ENCODE measurements around the gene CCDC122. TPM values are rescaled to one million over a fixed set of nuclear protein-coding genes. Genes with fewer than 3 reads are reported as not detected.

Gene CCDC122
- polyA plus RNA-seq, 3 donors from 2014 or later: 0.84 to 6.9 (median 2.7) TPM

- Mint-ChIP-seq H3K4me3 (no peak overlapping the region), H3K27ac (no peak overlapping the region), H3K36me3 (peaks cover 0 to 7% (median 0%) of the 10 kb centered on the region in 3 donors), H3K27me3 (ENCODE audit: low read depth in 3 of 3) (peaks cover 0 to 2% (median 0%) of the 10 kb centered on the region in 3 donors), H3K9me3 (no peaks in the 10 kb centered on the region), H3K4me1 (no peaks in the 10 kb centered on the region)
- no peak for DNase-seq
These were observed 14.9 kb upstream of the CCDC122 start for GRCh38 chr13:43894438-43894837.

- Mint-ChIP-seq H3K27me3 (ENCODE audit: low read depth in 3 of 3) (peaks cover 0 to 4% (median 2%) of the 10 kb centered on the region in 3 donors), H3K27ac (no peak overlapping the region), H3K9me3 (no peaks in the 10 kb centered on the region), H3K4me1 (peaks cover 10% of the 10 kb centered on the region in 2 donors), H3K4me3 (no peak overlapping the region), H3K36me3 (peaks cover 0 to 3% (median 0%) of the 10 kb centered on the region in 3 donors)
- DNase-seq: no peak
These were observed 4.7 kb upstream of the CCDC122 start for GRCh38 chr13:43884222-43884621.

- H3K9me3 Mint-ChIP-seq: no peaks in the 10 kb centered on the region
- peaks cover 12 to 13% of the 10 kb centered on the region in 2 donors for H3K4me1 Mint-ChIP-seq
- DNase-seq: no peak
- no peak overlapping the region for H3K4me3 Mint-ChIP-seq
- H3K36me3 Mint-ChIP-seq: peaks cover 0 to 3% (median 0%) of the 10 kb centered on the region in 3 donors
- H3K27me3 Mint-ChIP-seq (ENCODE audit: low read depth in 3 of 3): peaks cover 0 to 9% (median 2%) of the 10 kb centered on the region in 3 donors
- no peak overlapping the region for H3K27ac Mint-ChIP-seq
These were observed 4.1 kb upstream of the CCDC122 start for GRCh38 chr13:43883631-43884030.

GRCh38 chr13:43881580-43881979, 2.0 kb upstream of the CCDC122 start:
- Mint-ChIP-seq H3K4me1 (peaks cover 18 to 25% of the 10 kb centered on the region in 2 donors), H3K9me3 (no peaks in the 10 kb centered on the region), H3K27ac (no peak overlapping the region), H3K36me3 (peaks cover 0 to 3% (median 0%) of the 10 kb centered on the region in 3 donors), H3K4me3 (peak overlapping the region in 3 of 5 donors; percentile 2 to 15 (median 12)), H3K27me3 (ENCODE audit: low read depth in 3 of 3) (peaks cover 0 to 13% (median 2%) of the 10 kb centered on the region in 3 donors)
- no peak for DNase-seq

DNA sequence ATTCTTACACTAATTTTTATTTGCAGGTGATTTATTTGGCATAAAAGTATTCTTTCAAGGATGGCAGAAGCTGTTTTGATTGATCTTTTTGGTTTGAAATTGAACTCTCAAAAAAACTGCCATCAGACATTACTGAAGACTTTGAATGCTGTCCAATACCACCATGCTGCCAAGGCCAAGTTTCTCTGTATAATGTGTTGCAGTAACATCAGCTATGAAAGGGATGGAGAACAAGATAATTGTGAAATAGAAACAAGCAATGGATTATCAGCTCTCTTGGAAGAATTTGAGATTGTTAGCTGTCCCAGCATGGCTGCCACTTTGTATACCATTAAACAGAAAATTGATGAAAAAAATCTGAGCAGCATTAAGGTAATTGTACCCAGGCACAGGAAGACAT, 1.4 kb upstream of the CCDC122 start:
- H3K9me3 Mint-ChIP-seq: no peaks in the 10 kb centered on the region
- no peak for DNase-seq
- H3K4me1 Mint-ChIP-seq: peaks cover 18 to 25% of the 10 kb centered on the region in 2 donors
- no peak overlapping the region for H3K27ac Mint-ChIP-seq
- H3K27me3 Mint-ChIP-seq (ENCODE audit: low read depth in 3 of 3): peaks cover 0 to 13% (median 2%) of the 10 kb centered on the region in 3 donors
- H3K36me3 Mint-ChIP-seq: no peaks in the 10 kb centered on the region
- peak overlapping the region in 3 of 5 donors; percentile 85 to 91 (median 90) for H3K4me3 Mint-ChIP-seq

DNA sequence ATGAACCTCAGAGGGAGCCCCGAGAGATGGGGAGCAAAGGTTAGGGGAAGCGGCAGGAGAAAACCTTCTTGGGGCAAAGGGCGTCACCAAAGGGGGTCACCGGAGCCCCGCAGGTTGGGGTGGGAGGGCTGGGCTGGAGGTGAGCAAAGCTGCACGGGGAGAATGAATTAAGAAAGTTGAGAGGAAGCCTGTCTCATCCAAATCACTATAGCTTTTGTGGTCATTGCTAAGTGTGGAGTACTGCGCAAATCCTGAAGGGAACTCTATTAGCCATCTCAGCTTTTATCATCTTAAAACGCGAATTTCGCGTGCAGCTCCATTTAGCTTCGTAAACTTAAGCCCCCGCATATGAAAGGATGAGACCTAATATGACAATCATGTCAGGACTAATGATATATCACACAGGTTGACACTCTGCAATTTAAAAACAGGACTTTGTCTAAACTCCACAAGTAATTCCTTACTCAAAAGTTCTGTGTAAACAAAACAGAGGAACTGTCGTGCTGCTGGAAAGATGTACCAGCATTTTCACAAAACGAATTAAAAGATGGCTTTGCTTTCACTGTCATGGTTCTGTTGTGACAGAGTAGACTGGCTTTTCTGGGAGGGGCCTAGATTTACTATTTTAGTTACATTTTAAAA, 795 bp upstream of the CCDC122 start:
- peaks cover 18 to 25% of the 10 kb centered on the region in 2 donors for H3K4me1 Mint-ChIP-seq
- no peak for DNase-seq
- H3K27me3 Mint-ChIP-seq (ENCODE audit: low read depth in 3 of 3): peaks cover 0 to 13% (median 2%) of the 10 kb centered on the region in 3 donors
- H3K36me3 Mint-ChIP-seq: no peaks in the 10 kb centered on the region
- peak overlapping the region; percentile 57 to 91 (median 86) for H3K27ac Mint-ChIP-seq
- no peaks in the 10 kb centered on the region for H3K9me3 Mint-ChIP-seq
- peak overlapping the region; percentile 85 to 93 (median 91) for H3K4me3 Mint-ChIP-seq

- Mint-ChIP-seq H3K27me3 (ENCODE audit: low read depth in 3 of 3) (peaks cover 0 to 13% (median 2%) of the 10 kb centered on the region in 3 donors), H3K4me3 (peak within 1 kb of the TSS; percentile 86 to 93 (median 91)), H3K4me1 (peaks cover 18 to 25% of the 10 kb centered on the region in 2 donors), H3K36me3 (no peaks in the 10 kb centered on the region), H3K9me3 (no peaks in the 10 kb centered on the region), H3K27ac (peak within 1 kb of the TSS; percentile 72 to 91 (median 91))
- DNase-seq: peak in 2 of 3 donors; percentile 30 to 35
These were observed 228 bp upstream of the CCDC122 start, which contains the start of gene LACC1 for GRCh38 chr13:43879755-43880181. Gene LACC1 (plus strand): TSS chr13:43879904. CDS start chr13:43880986, 1,082 bp downstream.

- no peaks in the 10 kb centered on the region for H3K36me3 Mint-ChIP-seq
- H3K9me3 Mint-ChIP-seq: no peaks in the 10 kb centered on the region
- no peak for DNase-seq
- H3K4me1 Mint-ChIP-seq: peaks cover 18 to 25% of the 10 kb centered on the region in 2 donors
- H3K27me3 Mint-ChIP-seq (ENCODE audit: low read depth in 3 of 3): peaks cover 0 to 13% (median 2%) of the 10 kb centered on the region in 3 donors
- peak overlapping the region in 5 of 6 donors; percentile 45 to 91 (median 80) for H3K27ac Mint-ChIP-seq
- peak overlapping the region; percentile 23 to 93 (median 42) for H3K4me3 Mint-ChIP-seq
These were observed 1.8 kb downstream of the CCDC122 start for GRCh38 chr13:43877766-43878165.

DNA sequence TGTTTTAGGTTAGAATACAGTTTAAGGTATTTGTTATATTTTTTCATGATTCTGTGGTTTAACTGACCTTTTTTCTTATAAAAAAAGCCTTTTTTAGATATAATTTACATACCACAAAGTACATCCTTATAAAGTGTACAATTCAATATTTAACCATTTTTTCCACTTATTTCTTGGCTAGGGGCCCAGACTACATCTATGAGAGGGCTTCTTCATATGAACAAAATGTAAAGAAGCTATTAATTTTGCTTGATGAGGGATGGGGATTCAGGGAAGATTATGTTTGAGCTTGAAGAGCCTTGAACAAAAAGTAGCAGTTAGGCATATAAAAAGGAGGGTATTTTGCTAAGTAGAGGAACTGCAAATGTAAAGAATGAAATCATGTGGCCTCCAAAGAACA, 2.2 kb downstream of the CCDC122 start:
- H3K27me3 Mint-ChIP-seq (ENCODE audit: low read depth in 3 of 3): peaks cover 0 to 13% (median 2%) of the 10 kb centered on the region in 3 donors
- no peaks in the 10 kb centered on the region for H3K9me3 Mint-ChIP-seq
- no peaks in the 10 kb centered on the region for H3K36me3 Mint-ChIP-seq
- no peak for DNase-seq
- peak overlapping the region in 3 of 5 donors; percentile 23 to 93 (median 61) for H3K4me3 Mint-ChIP-seq
- H3K4me1 Mint-ChIP-seq: peaks cover 18 to 25% of the 10 kb centered on the region in 2 donors
- H3K27ac Mint-ChIP-seq: peak overlapping the region in 5 of 6 donors; percentile 52 to 91 (median 80)

DNA sequence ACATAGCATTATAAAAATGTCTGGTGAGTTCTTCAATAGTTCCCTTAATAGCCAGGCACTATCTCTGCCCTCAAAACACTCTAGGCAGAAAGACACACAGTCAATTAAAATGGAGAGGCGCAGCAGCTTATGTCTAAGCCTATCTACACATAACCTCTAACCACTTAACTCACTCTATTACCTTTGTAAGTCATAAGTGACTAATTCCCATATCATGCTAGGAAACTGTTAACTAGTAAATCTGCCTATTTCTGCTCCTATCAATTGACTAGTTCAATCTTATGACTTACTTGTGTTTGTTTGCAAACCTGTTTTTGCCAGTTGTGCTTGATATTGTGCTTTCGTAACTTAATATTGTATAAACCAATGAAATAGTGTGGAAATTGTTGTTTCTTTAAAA, 3.2 kb downstream of the CCDC122 start:
- H3K27me3 Mint-ChIP-seq (ENCODE audit: low read depth in 3 of 3): peaks cover 0 to 13% (median 2%) of the 10 kb centered on the region in 3 donors
- no peaks in the 10 kb centered on the region for H3K36me3 Mint-ChIP-seq
- no peak for DNase-seq
- peaks cover 18 to 25% of the 10 kb centered on the region in 2 donors for H3K4me1 Mint-ChIP-seq
- no peak overlapping the region for H3K27ac Mint-ChIP-seq
- no peaks in the 10 kb centered on the region for H3K9me3 Mint-ChIP-seq
- no peak overlapping the region for H3K4me3 Mint-ChIP-seq

DNA sequence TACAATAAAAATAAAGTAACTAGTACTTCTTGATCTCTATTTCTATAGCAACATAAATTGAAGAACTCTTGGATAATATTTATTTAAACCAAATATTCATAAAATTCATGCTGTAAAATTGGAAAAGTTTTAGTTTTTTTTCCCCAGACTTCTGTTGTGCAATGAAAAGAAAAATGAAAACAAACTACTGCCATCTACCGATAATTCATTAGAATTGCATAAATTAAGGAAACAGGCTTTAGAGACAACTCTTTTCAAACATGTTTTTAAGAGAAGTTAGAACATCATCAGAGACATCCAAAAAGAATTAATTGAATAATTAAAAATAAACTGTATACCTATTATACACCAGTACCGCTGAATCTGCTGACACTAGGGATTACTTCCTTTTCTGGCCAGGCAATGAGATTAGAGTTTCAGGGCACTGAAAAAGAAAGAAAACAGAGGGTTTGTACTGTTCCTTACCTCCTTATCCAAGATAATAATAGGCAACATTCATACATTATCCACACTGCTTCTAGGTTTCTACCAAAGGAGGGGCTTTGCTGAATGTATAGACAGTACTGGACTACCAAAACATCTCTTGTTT, 4.9 kb downstream of the CCDC122 start:
- Mint-ChIP-seq H3K4me3 (no peak overlapping the region), H3K4me1 (peaks cover 8 to 15% of the 10 kb centered on the region in 2 donors), H3K36me3 (no peaks in the 10 kb centered on the region), H3K27me3 (ENCODE audit: low read depth in 3 of 3) (peaks cover 0 to 10% (median 0%) of the 10 kb centered on the region in 3 donors), H3K9me3 (no peaks in the 10 kb centered on the region), H3K27ac (no peak overlapping the region)
- DNase-seq: peak; percentile 22 to 31 (median 23)

DNA sequence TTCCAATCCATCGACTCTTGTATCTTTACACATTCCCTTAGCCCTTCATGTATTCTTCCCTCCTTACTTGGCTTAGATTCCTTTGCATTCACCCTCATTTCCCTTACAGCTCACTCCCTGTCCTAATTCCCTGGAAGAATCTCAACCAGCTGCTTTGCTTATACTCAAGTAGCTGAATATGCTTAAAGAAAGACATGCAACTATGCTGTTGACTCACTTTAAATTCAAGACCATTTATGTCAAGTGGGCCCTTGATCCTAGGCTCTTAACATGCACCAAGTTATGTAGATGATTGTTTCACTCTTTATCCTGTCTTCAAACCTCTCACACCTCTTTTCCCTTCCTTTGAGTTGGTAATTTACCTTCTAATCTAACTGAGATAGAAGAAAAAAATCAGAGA, 7.4 kb downstream of the CCDC122 start:
- Mint-ChIP-seq H3K27me3 (ENCODE audit: low read depth in 3 of 3) (peaks cover 0 to 1% (median 0%) of the 10 kb centered on the region in 3 donors), H3K36me3 (peaks cover 0 to 5% (median 0%) of the 10 kb centered on the region in 3 donors), H3K4me1 (no peaks in the 10 kb centered on the region), H3K27ac (no peak overlapping the region), H3K4me3 (no peak overlapping the region), H3K9me3 (no peaks in the 10 kb centered on the region)
- DNase-seq: no peak

DNA sequence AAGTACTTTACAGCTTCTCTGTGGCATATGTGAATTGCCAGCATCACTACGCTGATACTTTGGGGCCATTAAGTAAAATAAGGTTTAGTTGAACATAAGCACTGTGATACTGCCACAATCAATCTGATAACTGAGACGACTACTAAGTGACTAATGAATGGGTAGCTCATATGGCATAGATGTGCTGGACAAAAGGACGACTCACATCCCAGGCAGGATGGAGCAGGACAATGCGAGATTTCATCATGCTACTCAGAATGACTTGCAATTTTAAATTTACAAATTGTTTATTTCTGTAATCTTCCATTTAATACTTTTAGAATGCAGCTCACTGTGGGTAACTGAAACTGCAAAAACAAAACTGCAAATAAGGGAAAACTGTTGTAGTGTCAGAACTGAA, 13.6 kb downstream of the CCDC122 start:
- Mint-ChIP-seq H3K27ac (no peak overlapping the region), H3K9me3 (no peaks in the 10 kb centered on the region), H3K4me3 (no peak overlapping the region), H3K4me1 (no peaks in the 10 kb centered on the region), H3K27me3 (ENCODE audit: low read depth in 3 of 3) (peaks cover 0 to 1% (median 0%) of the 10 kb centered on the region in 3 donors), H3K36me3 (peaks cover 0 to 5% (median 4%) of the 10 kb centered on the region in 3 donors)
- DNase-seq: no peak

- H3K4me1 Mint-ChIP-seq: no peaks in the 10 kb centered on the region
These were observed 14.6 kb downstream of the CCDC122 start for GRCh38 chr13:43864921-43865320.

More at GRCh38 chr13:43864921-43865320, 14.6 kb downstream of the CCDC122 start:
- peaks cover 0 to 5% (median 4%) of the 10 kb centered on the region in 3 donors for H3K36me3 Mint-ChIP-seq
- peaks cover 0 to 2% (median 1%) of the 10 kb centered on the region in 3 donors for H3K27me3 Mint-ChIP-seq (ENCODE audit: low read depth in 3 of 3)
- H3K4me3 Mint-ChIP-seq: no peak overlapping the region
- H3K27ac Mint-ChIP-seq: no peak overlapping the region
- DNase-seq: no peak
- H3K9me3 Mint-ChIP-seq: no peaks in the 10 kb centered on the region

Measured in immature natural killer cell (primary cell).